Measurements from ENCODE around the gene NDUFS6.

Gene NDUFS6

DNA sequence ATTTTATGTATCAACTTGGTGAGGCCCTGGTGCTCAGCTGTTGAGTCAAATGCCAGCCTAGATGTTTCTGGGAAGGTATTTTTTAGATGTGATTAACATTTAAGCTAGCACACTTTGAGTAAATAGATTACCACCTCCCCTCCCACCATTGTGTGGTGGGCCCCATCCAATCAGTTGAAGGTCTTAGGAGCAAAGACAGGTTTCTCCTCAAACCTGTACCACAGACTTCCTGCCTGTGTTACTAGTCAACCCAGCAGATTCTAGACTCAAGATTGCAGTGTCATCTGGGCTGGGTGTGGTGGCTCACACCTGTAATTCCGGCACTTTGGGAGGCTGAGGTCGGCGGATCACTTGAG lies 35.3 kb upstream of the NDUFS6 start:
- no peak for DNase-seq

DNA sequence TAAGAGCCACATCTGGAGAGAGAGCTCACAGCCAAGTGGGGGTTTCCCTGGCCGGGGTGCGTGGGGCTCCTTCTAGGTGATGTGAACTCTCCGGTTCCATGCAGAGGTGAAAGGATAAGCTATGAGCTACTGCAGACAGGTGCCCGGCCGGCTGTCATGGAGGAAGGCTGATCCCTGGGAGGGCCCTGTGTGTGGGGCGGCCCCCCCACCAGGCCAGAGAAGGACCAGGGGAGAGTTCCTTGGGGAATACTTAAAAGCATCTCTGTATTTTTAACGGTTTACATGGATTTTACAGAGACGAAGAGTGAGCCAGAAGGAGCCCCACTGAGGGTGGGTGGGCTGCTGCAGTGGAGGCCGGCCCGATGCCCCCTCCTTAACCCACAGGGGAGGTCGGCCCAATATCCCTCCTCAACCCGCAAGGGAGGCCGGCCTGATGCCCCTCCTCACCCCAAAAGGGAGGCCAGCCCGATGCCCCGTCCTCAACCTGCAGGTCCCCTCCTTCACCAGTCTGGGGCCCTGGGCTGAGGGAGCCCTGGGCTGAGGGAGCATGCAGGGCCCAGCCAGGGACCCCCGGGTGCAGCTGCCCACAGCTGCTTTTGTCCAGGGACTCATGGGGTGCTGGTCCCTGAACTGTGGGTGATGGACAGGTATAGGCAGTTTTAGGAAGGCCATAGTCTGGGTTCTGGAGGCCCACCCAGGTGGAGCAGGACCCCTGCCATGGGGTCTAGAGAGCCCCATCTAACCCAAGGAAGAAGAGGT lies 33.5 kb upstream of the NDUFS6 start:
- DNase-seq: no peak

DNA sequence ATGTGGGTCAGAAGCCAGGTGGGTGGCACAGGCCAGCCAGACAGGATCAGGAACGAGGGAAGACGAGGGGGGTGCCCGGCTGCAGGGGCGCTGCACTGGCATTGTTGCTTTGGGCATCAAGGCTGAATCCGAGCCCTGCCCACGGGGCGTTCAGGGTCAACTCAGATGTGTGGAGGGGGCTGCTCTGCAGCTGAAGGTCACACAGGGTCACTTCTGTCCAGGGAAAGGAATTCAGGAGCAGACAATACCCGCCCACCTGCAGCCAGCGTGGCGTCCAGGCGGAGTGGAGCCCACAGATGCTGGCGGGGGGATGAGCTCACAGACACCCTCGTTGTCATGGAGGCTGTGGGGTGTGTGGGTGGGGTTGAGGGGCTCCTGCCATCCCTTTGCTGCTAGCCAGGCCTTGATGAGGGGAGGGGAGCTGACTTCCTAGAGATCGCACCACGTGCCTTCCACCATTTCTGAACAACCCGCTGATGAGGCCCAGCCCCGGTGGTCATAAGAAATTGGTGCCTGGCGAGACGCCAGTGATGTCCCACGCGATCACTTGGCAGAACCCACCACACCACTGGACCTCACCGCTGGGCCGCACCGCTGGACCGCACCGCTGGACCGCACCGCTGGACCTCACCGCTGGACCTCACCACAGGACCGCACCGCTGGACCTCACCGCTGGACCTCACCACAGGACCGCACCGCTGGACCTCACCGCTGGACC lies 32.8 kb upstream of the NDUFS6 start:
- no peak for DNase-seq

DNA sequence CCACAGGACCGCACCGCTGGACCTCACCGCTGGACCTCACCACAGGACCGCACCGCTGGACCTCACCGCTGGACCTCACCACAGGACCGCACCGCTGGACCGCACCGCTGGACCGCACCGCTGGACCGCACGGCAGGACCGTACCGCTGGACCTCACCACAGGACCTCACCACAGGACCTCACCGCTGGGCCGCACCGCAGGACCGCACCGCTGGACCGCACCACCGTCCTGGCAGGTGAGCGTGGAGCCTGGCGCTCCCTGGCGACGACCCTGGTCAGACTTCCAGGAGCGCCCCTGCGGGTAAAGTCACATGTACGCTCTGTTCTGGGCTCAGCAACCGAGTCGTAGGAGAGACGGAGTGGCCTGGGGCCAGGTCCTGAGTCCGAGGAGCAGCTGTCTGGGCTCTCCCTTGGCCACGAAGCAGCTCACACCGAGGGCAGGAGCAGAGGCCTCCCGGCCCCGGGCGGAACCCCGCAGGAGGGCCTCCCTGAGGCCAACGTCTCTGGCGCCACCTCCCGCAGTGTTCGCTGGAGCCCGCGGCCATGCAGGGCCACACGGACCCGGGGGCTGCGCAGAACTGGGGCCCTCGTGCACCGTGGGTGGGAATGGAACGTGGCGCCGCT lies 32.1 kb upstream of the NDUFS6 start:
- no peak for DNase-seq

DNA sequence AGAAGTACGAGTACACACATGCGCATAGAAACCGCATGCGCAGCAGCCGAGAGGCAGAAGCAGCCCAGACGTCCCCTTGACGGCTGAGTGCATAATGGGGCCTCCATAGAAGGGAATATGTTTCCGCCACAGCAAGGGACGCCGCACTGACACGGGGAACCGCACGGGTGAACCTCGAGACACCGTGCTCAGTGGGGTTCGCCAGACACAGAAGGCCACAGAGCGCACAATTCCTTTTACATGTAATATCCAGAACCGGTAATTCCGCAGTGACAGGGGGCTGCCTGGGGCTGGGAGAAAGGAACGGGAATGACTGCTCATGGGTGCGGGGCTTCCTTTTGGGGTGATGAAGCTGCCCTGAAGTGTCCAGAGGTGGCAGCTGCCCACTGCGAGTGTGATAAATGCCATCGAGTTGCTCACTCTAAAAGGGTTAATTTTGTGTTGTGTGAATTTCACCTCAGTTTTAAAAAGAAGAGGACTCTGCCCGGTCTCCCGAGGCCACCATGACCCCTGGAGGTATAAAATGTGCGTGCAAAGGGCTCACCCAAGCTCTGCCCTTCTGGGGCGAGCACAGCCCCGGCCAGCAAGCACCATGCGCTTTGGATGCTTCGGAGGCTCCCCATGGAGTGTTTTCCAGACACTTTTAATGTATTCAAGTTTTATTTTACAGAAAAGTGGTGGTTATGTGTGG lies 31.3 kb upstream of the NDUFS6 start:
- DNase-seq: no peak

DNA sequence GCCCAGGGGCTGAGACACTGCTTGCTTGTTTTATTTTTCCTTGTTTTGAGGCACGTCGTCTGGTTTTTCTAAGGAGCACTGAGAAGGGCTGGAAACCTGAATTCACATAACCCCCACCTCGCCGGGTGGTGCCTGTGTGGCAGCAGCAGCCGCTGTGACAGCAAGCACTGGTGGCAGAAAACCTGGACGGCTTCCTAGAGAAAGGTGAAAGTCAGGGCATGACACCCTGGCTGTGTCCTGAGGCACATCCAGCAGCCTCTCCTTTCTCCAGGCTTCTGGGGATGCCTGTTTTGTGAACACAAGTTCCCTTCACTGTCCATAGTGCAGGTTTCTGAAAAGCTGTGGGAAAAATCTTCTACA lies 30.8 kb upstream of the NDUFS6 start:
- DNase-seq: no peak

DNA sequence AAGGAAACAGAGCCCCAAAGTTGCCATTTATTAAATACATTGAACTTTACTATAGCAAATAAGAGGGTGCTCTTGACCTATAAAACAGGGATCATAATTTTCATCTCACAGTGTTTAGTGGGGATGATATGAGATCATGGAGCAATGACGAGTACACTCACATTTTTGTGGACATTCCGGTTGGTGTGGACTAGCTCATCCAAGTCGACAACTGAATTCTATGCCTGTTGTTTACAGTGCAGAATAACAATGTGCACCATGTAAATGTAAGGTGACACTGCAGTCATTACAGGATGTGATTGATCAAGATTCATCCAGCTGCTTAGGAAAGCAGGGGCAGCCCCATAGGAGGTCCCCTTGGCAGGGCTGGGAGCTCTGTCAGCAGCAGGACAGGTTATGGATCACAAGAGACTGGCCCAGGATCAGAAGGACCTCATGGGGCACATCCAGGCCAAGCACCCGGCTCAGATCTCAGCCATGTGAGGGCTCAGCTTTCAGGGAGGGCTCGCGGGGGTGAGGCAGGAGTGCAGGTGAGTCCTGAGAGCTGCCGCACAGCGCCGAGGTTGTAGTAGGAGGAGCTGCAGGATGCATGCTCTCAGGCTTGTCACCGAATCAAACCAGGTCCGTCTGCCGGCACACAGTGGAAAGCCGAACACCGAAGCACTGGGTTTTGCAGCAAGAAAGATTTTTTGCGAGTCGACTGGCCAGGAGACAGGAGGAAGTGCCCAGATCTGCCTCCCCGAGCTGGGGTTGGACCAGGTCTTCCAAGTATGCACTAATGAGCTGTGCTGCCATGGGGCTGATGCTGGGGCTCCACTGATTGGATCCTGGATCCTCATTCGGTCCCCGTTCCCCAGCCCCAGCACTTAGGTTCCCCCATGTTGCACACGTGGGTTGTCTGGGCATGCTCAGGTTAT lies 29.8 kb upstream of the NDUFS6 start:
- no peak for DNase-seq

DNA sequence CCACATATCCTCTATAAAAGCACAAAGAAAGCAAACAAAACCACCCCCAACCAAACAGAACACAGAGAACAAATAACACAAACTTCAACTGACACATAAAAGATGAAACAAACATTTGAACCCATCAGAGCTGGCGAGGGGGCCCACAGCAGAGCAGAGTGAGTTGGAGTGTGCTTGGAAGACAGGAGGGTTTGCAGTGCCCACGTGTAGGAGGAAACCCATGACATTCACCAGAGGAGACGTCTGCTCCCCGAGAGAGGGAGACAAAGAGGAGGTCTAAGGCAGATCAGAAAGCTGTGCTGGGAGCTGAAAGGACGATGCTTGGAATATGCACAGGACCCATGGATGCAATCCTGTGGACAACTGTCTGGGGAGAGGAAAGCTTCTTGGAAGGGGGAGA lies 28.6 kb upstream of the NDUFS6 start:
- no peak for DNase-seq

DNA sequence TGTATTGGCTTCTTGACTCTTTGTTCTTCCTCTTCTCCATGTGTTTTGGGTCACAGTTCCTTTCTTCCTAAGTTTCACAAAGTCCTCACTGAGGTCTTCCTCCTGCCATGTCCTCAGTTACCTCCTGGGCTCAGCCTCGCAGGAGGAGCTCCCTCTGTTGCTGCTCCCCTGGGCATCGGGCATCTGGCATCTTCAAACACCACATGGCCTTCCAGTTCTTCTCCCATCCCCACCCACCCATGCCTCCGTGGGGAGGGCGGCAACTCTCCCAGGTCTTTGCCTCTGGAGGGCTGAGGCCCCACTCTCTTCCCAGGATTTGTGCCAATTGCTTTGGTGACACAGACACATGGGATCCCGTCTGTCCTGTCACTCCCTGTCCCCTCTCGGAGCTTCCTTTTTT lies 24.4 kb upstream of the NDUFS6 start:
- no peak for DNase-seq

DNA sequence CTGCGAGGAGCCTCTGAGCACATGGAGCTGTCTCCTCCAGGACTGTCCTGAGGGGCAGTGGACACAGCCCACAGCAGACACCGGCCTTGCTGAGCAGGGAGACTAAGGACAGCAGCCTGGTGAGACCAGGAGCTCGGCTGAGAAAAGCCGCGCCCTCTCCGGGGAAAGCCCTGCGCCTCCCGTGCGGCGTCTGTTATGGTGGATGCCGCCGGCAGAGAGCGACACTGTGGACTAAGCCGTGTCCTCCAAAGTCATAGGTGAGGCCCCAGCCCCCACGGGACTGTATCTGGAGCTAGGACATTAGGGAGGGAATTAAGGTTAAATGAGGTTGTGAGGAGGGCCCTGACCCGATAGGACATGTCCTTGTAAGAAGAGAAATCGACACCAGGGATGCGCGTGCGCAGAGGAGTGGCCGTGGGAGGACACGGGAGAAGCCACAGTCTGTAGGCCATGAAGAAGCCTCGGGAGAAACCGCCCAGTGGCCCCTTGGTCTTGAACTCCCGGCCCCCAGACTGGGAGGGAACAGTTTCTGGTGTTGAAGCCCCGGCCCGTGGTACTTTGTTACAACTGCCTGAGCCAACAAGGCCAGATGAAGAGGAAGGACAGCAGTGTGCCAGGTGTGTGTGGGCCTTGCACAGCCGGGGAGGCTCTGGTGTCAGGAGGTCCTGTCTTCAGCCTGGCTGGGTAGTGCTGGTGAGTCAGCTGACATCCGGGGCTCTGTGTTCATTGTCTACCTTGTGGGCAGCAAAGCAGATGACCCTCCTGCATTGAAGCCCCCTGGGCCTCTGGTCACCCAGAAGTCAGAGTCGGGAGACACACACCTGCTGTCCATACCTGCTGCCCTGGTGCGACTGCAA lies 23.7 kb upstream of the NDUFS6 start:
- DNase-seq: no peak

DNA sequence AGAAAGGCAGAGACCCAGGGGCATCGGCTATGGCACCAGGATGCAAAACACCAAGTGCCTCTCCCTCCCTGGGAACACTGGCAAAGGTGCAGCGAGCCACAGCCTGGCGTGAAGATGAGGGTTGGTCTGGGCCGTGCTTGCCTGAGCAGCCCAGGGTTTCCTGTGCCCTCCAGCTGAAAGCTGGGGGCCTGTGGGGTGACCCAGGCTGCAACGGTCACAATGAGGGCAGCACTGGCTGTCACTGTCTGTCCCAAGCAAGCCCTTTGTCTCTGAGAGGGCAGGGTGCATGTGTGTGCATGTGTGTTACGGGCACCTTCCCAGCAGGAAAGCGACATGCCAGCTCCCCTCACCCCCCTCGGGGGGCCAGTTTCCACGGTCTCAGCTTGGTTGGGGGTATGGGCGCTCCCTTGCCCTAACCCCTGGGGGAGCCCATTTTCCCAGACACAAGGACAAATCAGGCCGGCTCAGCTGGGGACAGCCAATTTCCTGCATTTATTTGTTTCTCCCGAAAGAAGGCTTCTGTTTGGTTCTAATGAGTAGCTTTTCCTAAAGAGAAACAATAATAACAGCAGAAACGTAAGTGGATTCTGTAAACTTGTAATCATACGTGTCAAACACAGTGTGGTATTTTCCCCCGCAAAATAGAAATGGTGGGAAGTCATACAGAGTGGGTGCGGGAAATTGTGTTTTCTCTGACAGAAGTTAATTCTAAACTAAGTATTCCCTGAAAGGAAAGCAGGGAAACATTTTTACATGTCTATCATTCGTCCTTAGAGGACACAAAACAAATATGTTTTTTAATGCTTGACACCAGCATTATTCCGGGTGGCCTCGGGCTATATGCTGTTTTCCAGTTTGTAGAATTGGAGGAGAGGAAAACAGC lies 22.8 kb upstream of the NDUFS6 start:
- no peak for DNase-seq

DNA sequence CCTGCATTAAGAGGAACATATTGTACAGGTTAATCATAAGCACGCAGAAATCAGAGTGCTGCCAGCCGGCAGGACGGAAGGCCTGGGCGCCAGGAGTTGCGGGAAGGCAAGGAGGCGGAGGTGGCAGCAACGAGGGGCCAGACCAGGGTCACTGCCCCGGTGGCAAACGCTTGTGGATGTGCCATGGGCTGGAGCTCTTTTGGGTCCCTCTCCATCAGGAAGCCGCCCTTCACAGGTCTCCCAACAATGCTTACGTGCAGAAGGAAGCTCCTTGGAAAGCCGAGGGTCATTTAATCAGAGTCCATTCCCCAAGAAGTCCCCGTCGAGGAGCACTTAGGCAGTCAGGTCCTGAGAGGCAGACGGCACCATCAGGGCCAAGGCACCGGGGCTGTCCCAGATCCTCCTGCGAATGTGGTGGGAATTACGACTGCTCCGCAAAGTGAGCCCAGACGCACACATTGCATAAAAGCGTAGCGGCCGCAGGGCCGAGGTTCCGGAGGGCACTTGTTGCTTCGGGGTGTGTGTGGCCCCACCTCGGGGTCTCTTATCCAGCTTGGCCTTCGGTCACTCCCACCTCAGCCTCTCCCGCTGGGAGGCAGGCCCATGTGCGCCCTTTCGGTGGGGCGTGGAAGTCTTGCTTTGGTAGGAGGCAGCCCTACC lies 22.1 kb upstream of the NDUFS6 start:
- DNase-seq: no peak

DNA sequence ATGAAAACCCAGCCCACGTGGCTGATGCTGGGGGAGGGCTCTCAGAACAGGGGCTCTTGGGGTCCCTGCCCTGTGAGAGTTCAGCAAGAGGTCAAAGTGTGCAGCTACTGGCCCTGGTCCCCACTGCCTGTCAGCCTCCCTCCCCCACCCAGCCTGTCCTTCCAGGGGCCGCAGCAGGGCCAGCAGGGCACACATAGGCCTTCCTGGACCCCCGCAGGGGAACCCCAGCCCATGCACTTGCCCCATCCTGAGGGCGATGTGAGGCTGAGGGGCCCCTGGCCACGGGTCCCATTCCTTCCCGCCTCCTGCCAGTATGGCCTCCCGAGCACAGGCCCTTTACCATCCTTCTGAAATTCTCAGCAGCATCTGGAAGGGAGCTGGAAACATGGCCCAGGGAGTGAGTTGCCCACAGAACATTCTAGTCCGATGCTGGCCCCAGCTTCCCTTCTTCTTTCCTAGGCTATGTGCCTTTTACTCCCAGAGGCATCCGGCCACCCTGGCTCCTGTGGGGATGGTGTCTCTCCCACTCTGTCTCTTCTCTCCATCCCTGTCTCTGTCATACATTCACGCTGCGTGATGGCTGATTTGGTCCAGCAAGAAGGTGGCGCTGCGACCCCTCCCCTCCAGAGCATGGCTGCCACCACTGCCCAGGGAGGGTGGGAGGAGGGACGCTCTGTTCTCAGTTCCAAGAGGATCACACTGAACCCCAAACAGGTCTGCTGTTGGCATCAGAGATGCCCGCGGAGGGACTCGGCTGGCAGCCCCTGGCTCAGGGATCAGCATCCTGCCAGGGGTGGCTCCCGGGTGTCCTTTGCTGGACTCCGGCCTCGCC lies 21.2 kb upstream of the NDUFS6 start:
- DNase-seq: no peak

DNA sequence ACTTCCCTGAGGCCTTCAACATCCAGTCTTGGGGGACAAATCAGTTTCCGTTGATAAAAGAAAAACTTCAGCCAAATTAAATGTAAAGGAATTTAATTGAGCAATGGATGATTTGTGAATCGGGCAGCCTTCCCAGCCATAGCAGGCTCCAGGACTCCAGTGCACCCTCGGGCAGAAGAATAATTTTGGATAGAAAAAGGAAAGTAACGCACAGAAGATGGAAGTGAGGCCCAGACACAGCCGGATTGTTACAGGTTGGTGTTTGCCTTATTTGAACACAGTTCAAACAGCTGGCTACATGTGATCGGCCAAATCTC lies 20.6 kb upstream of the NDUFS6 start:
- DNase-seq: no peak

DNA sequence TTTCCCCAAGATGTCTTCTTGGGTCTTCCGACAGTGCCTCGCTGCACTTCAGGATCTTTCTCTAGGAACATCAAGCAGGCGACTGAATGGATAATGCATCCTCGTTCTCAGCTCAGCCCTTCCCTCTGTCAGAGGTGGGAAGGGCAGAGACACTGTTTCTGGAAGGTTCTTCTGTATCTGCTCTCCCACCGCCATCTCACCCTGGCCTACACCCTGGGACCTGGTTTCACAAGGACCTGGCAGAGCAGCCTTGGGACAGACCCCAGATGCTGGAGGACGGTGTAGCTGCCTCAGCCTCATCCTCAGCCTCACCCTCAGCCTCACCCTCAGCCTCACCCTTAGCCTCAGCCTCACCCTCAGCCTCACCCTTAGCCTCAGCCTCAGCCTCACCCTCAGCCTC lies 20.1 kb upstream of the NDUFS6 start:
- no peak for DNase-seq

DNA sequence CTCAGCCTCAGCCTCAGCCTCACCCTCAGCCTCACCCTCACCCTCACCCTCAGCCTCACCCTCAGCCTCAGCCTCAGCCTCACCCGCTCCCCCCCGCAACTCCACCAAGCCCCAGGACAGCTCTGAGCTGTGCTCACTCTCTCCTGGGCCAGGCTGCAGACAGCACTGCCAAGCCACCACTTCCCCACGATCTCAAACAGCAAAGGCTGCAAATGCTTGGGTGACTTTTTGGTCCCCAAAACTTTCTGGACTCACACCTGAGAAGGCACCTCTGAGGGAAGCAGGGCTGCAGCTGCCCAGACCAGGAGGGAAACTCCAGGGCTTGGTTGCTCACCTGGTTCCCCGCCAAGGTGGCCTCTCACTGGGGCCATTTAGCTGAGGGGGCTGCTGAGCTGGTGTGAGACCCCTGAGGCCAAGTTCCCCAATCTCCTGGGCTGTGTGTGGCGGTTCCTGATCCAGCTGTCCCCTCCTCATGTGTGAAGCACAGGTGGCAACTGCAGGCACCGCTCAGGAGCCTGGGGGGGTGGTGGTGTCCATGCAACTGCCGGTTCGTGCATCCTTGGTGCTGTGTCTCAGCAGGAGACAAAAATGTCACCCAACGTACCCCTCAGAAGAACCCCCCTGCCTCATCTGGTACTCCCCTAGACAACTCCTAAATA lies 19.4 kb upstream of the NDUFS6 start:
- no peak for DNase-seq

DNA sequence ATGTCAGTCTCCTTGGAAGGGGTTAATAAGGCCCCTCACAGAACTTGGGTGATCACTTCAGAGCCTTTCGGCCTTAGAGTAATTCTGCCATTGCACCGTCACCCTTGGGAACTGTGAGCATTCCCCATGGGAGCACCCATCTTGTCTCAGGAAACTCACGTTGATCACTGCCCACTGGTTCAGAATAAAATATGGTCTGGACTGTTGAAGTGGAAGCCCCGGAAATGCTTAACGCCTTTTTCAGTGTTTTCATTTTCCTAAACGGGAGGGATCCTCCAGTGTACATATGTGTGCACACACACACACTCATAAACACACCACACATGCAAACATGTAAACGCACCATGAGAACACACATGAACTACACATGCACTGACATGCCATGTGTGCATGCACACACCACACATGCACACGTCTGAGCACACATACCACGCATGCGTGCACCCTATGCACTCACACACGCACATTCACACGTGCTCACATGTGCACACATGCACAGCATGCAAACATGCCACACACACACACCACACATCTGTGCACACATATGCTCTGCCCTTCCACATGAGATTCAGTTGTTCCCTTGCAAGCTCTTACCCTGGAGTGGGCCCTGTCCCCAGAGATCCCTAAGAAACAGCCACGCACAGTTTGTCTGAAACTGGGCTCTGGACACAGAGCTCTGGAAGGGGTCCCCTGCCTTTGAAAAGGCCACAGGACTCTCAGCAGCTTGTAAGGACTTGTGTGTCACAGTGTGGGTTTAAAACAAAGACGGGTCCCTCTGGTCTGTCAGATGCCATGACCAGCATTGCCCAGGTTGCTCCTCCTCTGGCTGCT lies 18.6 kb upstream of the NDUFS6 start:
- DNase-seq: no peak

DNA sequence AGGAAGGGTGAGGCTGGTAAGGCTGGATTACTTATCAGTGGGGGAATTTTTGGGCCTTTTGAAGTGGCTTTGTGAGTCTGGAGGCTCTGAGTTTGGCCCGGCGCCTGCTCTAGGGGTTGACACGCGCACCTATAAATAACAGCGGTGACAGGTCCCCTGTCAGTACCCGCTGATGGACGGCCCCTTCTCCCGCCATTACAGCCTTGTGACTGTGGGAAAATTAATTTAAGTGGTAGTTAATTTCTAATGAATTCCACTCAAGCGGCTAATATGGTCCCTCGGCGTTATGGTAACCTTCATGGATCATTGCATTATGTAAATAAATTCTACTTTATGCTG lies 18.0 kb upstream of the NDUFS6 start:
- DNase-seq: no peak

All from activated T-cell treated with anti-CD3 and anti-CD28 coated beads for 4 hours (primary cell).